Measurements from ENCODE around the gene TNRC6B. TPM values are rescaled to one million over a fixed set of nuclear protein-coding genes. Genes with fewer than 3 reads are reported as not detected.
A peak's percentile ranks its signal among the peaks of the same experiment; 100 is the strongest.
"Not testable (repeated sequence)": the region's sequence is repeated elsewhere in the genome, so short reads cannot be mapped to it uniquely, and the experiment has no call there.

The TNRC6B gene
- total and polyA plus RNA-seq, 5 experiments from 2014 or later: 67.3 to 142 (median 116) TPM

- no peaks in the 10 kb centered on the region for H3K9me3 Mint-ChIP-seq
- H3K36me3 Mint-ChIP-seq: peaks cover 0 to 9% (median 0%) of the 10 kb centered on the region in 3 donors
- H3K4me1 Mint-ChIP-seq: peaks cover 49 to 90% (median 87%) of the 10 kb centered on the region in 4 donors
- no peak for ATAC-seq
- peak overlapping the region; percentile 87 to 95 (median 90) for H3K27ac Mint-ChIP-seq
- POLR2A ChIA-PET: interaction anchor here (0.6 to 1.2 kb wide), 7 partner anchors 22 to 175 kb away, joined by 3 to 6 read pairs (median 3); no protein-coding TSS in a partner anchor
- peak overlapping the region; percentile 12 to 81 (median 59) for H3K4me3 Mint-ChIP-seq
- no peak for DNase-seq
- H3K27me3 Mint-ChIP-seq: no peaks in the 10 kb centered on the region
These were observed 41.1 kb downstream of the TNRC6B start for GRCh38 chr22:40218723-40219294.

DNA sequence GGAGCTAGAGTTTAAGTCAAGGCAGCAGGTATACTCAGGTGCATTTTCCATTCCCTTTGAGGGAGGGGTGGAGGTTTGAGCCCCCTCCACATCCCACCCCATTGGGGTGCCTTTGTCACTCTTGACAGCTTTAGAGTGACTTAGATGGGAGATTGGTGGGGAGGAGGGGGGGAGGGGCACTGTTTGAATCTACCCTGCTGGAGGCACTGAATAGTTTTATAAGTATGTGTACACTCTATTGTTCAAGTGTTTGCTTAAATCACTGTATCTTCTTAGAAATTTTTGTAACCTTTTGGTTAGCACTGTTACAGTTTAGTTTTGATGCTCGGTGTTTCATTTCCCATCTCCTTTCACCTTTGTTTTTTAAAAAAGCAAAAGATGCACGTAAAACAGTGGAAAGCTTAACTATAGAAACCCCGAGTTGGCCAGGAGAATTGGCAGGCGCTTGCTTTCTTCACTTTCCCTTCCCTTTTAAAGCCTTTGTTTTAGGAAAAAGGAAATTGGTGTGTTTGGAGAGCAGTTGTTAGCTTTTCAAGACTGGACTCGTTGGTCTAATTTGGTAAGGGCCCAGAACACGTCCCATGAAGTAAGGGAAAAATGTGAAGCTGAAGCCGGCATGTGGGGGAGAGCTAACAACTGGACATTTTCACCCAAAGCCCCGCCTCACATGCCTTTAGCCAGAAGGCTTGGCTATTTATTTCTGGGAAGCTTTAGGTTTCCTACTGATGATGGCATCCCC is 42.8 kb downstream of the TNRC6B start:
- POLR2A ChIA-PET: interaction anchor here (0.8 to 1.1 kb wide), 2 partner anchors 31 to 176 kb away, joined by 3 to 4 read pairs; no protein-coding TSS in a partner anchor

GRCh38 chr22:40221055-40221414 is 43.3 kb downstream of the TNRC6B start:
- Mint-ChIP-seq H3K27me3 (no peaks in the 10 kb centered on the region), H3K4me3 (peak overlapping the region in 2 of 10 donors; percentile 14 to 67), H3K9me3 (no peaks in the 10 kb centered on the region), H3K4me1 (peaks cover 47 to 86% (median 84%) of the 10 kb centered on the region in 4 donors), H3K27ac (peak overlapping the region in 9 of 10 donors; percentile 16 to 84 (median 57)), H3K36me3 (peaks cover 0 to 10% (median 0%) of the 10 kb centered on the region in 3 donors)
- DNase-seq: no peak
- ATAC-seq: no peak
- POLR2A ChIA-PET: interaction anchor here (1.1 kb wide), 1 partner anchor 30 kb away, joined by 3 read pairs; no protein-coding TSS in a partner anchor

More for the DNA sequence above, 42.8 kb downstream of the TNRC6B start:
- Mint-ChIP-seq H3K27me3 (no peaks in the 10 kb centered on the region), H3K9me3 (no peaks in the 10 kb centered on the region), H3K4me3 (peak overlapping the region in 2 of 10 donors; percentile 14 to 78), H3K4me1 (peaks cover 51 to 87% (median 86%) of the 10 kb centered on the region in 4 donors), H3K27ac (peak overlapping the region in 8 of 10 donors; percentile 9 to 88 (median 86)), H3K36me3 (peaks cover 0 to 12% (median 0%) of the 10 kb centered on the region in 3 donors)
- DNase-seq: no peak
- ATAC-seq: no peak

- not testable (repeated sequence) for DNase-seq, H3K4me3 Mint-ChIP-seq, ATAC-seq, H3K27me3 Mint-ChIP-seq, H3K27ac Mint-ChIP-seq, H3K9me3 Mint-ChIP-seq
- POLR2A ChIA-PET: interaction anchor here (0.7 kb wide), 1 partner anchor 262 kb away, joined by 4 read pairs; no protein-coding TSS in a partner anchor
- Mint-ChIP-seq H3K4me1 (peaks cover 42 to 84% (median 76%) of the 10 kb centered on the region in 4 donors), H3K36me3 (peaks cover 0 to 22% (median 0%) of the 10 kb centered on the region in 3 donors)
These were observed 45.3 kb downstream of the TNRC6B start for GRCh38 chr22:40222979-40223378.

- Mint-ChIP-seq H3K27ac (peak overlapping the region; percentile 40 to 91 (median 78)), H3K27me3 (no peaks in the 10 kb centered on the region), H3K4me1 (peaks cover 34 to 80% (median 70%) of the 10 kb centered on the region in 4 donors), H3K36me3 (peaks cover 0 to 37% (median 9%) of the 10 kb centered on the region in 3 donors), H3K9me3 (no peaks in the 10 kb centered on the region), H3K4me3 (peak overlapping the region in 9 of 10 donors; percentile 44 to 74 (median 60))
- POLR2A ChIA-PET: interaction anchor here (1.0 kb wide), 1 partner anchor 16 kb away, joined by 3 read pairs; no protein-coding TSS in a partner anchor
- peak in 5 of 10 donors; percentile 21 to 66 (median 39) for DNase-seq
- peak; percentile 94 to 98 for ATAC-seq
These were observed 47.0 kb downstream of the TNRC6B start for GRCh38 chr22:40224702-40225101.

DNA sequence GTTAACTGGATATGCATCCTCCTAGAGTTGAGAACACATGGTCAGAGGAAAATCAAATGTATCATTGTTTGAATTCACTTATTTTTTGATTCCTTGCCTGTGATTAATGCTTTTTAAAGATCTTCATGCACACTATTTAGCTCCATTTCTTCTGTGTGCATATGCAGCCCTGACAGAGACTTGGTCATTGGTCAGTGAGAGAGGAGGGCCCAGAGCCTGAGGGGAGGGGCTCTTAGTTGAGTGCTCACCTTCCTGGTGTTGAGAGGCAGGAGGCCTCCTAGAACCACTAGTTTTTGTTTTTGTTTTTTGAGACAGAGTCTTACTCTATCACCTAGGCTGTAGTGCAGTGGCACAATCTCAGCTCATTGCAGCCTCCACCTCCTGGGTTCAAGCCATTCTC is 48.9 kb downstream of the TNRC6B start:
- H3K4me3 Mint-ChIP-seq: peak overlapping the region in 1 of 10 donors; percentile 31
- H3K4me1 Mint-ChIP-seq: peaks cover 25 to 65% (median 60%) of the 10 kb centered on the region in 4 donors
- peaks cover 0 to 52% (median 18%) of the 10 kb centered on the region in 3 donors for H3K36me3 Mint-ChIP-seq
- H3K27ac Mint-ChIP-seq: peak overlapping the region in 7 of 10 donors; percentile 12 to 75 (median 41)
- POLR2A ChIA-PET: interaction anchor here (0.6 to 1.1 kb wide), 4 partner anchors 9 to 160 kb away, joined by 3 to 5 read pairs (median 4); no protein-coding TSS in a partner anchor
- ATAC-seq (no peak), DNase-seq (no peak)
- no peaks in the 10 kb centered on the region for H3K27me3 Mint-ChIP-seq
- no peaks in the 10 kb centered on the region for H3K9me3 Mint-ChIP-seq

- H3K27ac Mint-ChIP-seq: peak overlapping the region in 4 of 10 donors; percentile 18 to 87 (median 46)
- no peaks in the 10 kb centered on the region for H3K27me3 Mint-ChIP-seq
- ATAC-seq (no peak), DNase-seq (no peak)
- no peak overlapping the region for H3K4me3 Mint-ChIP-seq
- POLR2A ChIA-PET: no interaction called here
- H3K4me1 Mint-ChIP-seq: peaks cover 20 to 55% (median 48%) of the 10 kb centered on the region in 4 donors
- H3K9me3 Mint-ChIP-seq: no peaks in the 10 kb centered on the region
- peaks cover 5 to 84% (median 28%) of the 10 kb centered on the region in 3 donors for H3K36me3 Mint-ChIP-seq
These were observed 54.0 kb downstream of the TNRC6B start for GRCh38 chr22:40231618-40232313.

GRCh38 chr22:40232624-40233023 is 54.9 kb downstream of the TNRC6B start:
- Mint-ChIP-seq H3K4me3 (no peak overlapping the region), H3K27ac (peak overlapping the region in 2 of 10 donors; percentile 18 to 48), H3K4me1 (peaks cover 20 to 62% (median 55%) of the 10 kb centered on the region in 4 donors), H3K27me3 (no peaks in the 10 kb centered on the region), H3K36me3 (peaks cover 5 to 83% (median 28%) of the 10 kb centered on the region in 3 donors), H3K9me3 (no peaks in the 10 kb centered on the region)
- ATAC-seq (no peak), DNase-seq (no peak)
- POLR2A ChIA-PET: no interaction called here

GRCh38 chr22:40233886-40234285 is 56.2 kb downstream of the TNRC6B start:
- Mint-ChIP-seq H3K27ac (peak overlapping the region in 2 of 10 donors; percentile 37 to 75), H3K9me3 (no peaks in the 10 kb centered on the region), H3K36me3 (peaks cover 5 to 75% (median 26%) of the 10 kb centered on the region in 3 donors), H3K27me3 (no peaks in the 10 kb centered on the region), H3K4me3 (no peak overlapping the region), H3K4me1 (peaks cover 28 to 69% (median 62%) of the 10 kb centered on the region in 4 donors)
- DNase-seq: no peak
- no peak for ATAC-seq
- POLR2A ChIA-PET: interaction anchor here (0.5 kb wide), 1 partner anchor 91 kb away, joined by 3 read pairs; no protein-coding TSS in a partner anchor

DNA sequence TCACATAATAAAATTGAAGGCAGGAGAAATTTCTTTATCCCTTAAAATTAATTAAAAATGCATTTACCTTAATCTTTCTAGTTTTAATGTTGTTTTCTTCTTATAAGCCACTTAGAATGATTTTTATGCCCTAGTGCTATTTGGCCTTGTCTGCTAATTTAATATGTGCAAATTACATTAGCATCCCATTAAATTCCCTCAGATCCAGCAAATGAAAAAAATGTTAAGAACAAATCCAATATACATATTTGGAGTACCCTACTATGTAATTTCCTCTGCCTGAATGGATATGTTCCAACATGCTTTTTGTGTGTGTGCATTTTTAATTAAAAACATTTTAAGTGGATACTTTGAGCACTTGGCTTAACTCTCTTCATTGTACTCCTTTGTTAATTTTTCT is 56.9 kb downstream of the TNRC6B start:
- Mint-ChIP-seq H3K4me1 (peaks cover 32 to 69% (median 62%) of the 10 kb centered on the region in 4 donors), H3K9me3 (no peaks in the 10 kb centered on the region), H3K27ac (peak overlapping the region in 3 of 10 donors; percentile 35 to 79 (median 43)), H3K4me3 (no peak overlapping the region), H3K36me3 (peaks cover 5 to 69% (median 19%) of the 10 kb centered on the region in 3 donors), H3K27me3 (no peaks in the 10 kb centered on the region)
- DNase-seq (no peak), ATAC-seq (no peak)
- POLR2A ChIA-PET: no interaction called here

DNA sequence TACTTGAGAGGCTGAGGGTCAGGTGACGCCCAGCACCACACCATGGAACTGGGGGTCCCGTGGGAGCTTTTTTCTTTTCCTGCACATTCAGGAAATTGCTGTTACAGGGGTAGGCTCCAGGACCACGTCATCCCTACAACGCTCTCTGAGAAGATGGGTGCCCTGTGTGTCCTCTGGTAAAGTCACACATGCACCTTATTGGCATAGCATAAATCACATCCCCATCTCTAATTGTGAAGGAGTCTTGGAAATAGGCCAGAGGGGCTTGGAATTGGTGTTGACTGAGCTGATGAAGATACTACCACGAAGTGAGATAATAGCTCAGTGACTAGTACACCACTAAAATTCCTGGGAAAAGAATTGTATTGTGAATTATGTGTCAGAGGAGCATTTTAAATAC is 57.6 kb downstream of the TNRC6B start:
- H3K27ac Mint-ChIP-seq: peak overlapping the region in 8 of 10 donors; percentile 11 to 79 (median 35)

GRCh38 chr22:40236131-40236665 is 58.5 kb downstream of the TNRC6B start:
- Mint-ChIP-seq H3K27me3 (no peaks in the 10 kb centered on the region), H3K9me3 (no peaks in the 10 kb centered on the region), H3K27ac (peak overlapping the region in 8 of 10 donors; percentile 3 to 82 (median 37)), H3K4me3 (peak overlapping the region in 1 of 10 donors; percentile 30), H3K36me3 (peaks cover 5 to 56% (median 9%) of the 10 kb centered on the region in 3 donors), H3K4me1 (peaks cover 42 to 75% (median 73%) of the 10 kb centered on the region in 4 donors)
- POLR2A ChIA-PET: no interaction called here
- DNase-seq (no peak), ATAC-seq (no peak)

More for the DNA sequence above, 57.6 kb downstream of the TNRC6B start:
- POLR2A ChIA-PET: no interaction called here
- Mint-ChIP-seq H3K9me3 (no peaks in the 10 kb centered on the region), H3K4me3 (no peak overlapping the region), H3K4me1 (peaks cover 35 to 72% (median 65%) of the 10 kb centered on the region in 4 donors), H3K27me3 (no peaks in the 10 kb centered on the region), H3K36me3 (peaks cover 5 to 63% (median 14%) of the 10 kb centered on the region in 3 donors)
- no peak for DNase-seq
- ATAC-seq: no peak

Data from naive thymus-derived CD8-positive, alpha-beta T cell (primary cell).